Aorta (tissue), 5 donors: ENCODE measurements around the gene CTSW. TPM values are rescaled to one million over a fixed set of nuclear protein-coding genes. Genes with fewer than 3 reads are reported as not detected.

Source experiments
- ATAC-seq: fragments of 200-7000 bp; cut with Tn5 transposase; one replicate; pipeline ENCODE4 v1.9.1; 2022; ENCODE audit warnings: moderate library complexity; ENCODE audit not compliant: low FRiP score
- DNase-seq, 2 donors: peaks; one replicate each; pipeline ENCODE4 v3.0.0-alpha.2; 2020
- H3K27ac ChIP-seq, 2 donors: one replicate each; pipeline ENCODE4 v1.5.1; 2013; ENCODE audit warnings: low read length in 2 of 2, mild to moderate bottlenecking in 2 of 2, moderate library complexity in 2 of 2, control low read depth in 1 of 2, inconsistent platforms in 1 of 2, low read depth in 1 of 2
- H3K27me3 ChIP-seq, 2 donors: one replicate each; pipeline ENCODE4 v1.6.1; 2013; ENCODE audit warnings: control low read depth in 1 of 2, low read length in 1 of 2, mild to moderate bottlenecking in 1 of 2, moderate library complexity in 1 of 2; ENCODE audit not compliant: insufficient read depth in 2 of 2, control insufficient read depth in 1 of 2
- H3K36me3 ChIP-seq, 2 donors: one replicate each; pipeline ENCODE4 v1.6.1; 2013; ENCODE audit warnings: control low read depth in 1 of 2, low read length in 1 of 2, mild to moderate bottlenecking in 1 of 2; ENCODE audit not compliant: insufficient read depth in 2 of 2, control insufficient read depth in 1 of 2
- H3K4me1 ChIP-seq, 2 donors: one replicate each; pipeline ENCODE4 v1.6.1; 2013; ENCODE audit warnings: low read length in 2 of 2, control low read depth in 1 of 2, mild to moderate bottlenecking in 1 of 2, moderate library complexity in 1 of 2; ENCODE audit not compliant: insufficient read depth in 2 of 2, control insufficient read depth in 1 of 2
- H3K4me3 ChIP-seq, 2 donors: one replicate each; pipeline ENCODE4 v1.5.1; 2013; ENCODE audit warnings: low read length in 2 of 2, control low read depth in 1 of 2, mild to moderate bottlenecking in 1 of 2
- H3K9me3 ChIP-seq: one replicate; pipeline ENCODE4 v1.6.1; 2013; ENCODE audit warnings: mild to moderate bottlenecking, low read length; ENCODE audit not compliant: control insufficient read depth
- WGBS, 2 donors: extraction: QIAGEN DNeasy Blood & Tissue Kit; methylation state at CpG; one replicate each; pipeline ENCODE4 v1.1.7; 2013; 5-methylcytosine and 5-hydroxymethylcytosine counted together
- intact Hi-C, 2 donors: fragments of 100-400 bp; cut with DNase I; formaldehyde crosslinking; loops; one replicate each; pipeline versions ENCODE4 v1.14.2 to v1.15.0; 2022
- polyA plus RNA-seq, 2 donors: library from polyadenylated mRNA; stranded (reverse); fragments of 200-250 nt; gene quantifications; one replicate each; pipeline ENCODE4 v1.2.3, GENCODE V29; 2013
- total RNA-seq, 2 donors: library from RNA; stranded (reverse); fragmentation: NEBNext Ultra II Directional; extraction: Animal tissue kit (Norgen Biotek cat#: 25700); gene quantifications; one replicate each; pipeline ENCODE4 v1.2.1, GENCODE V29; 2021
- donor health status: healthy with polysubstance abuse.
- donor health status: Bipolar disorder and iron deficiency.
- donor health status: DM: no; HTN: no; CAD: no.
- donor health status: DM: no; HTN: no; CAD: no.
- donor health status: DM: yes; HTN: yes; CAD: no.

Gene CTSW
- total and polyA plus RNA-seq, 4 donors: 1.8 to 3.9 (median 2.3) TPM

DNA sequence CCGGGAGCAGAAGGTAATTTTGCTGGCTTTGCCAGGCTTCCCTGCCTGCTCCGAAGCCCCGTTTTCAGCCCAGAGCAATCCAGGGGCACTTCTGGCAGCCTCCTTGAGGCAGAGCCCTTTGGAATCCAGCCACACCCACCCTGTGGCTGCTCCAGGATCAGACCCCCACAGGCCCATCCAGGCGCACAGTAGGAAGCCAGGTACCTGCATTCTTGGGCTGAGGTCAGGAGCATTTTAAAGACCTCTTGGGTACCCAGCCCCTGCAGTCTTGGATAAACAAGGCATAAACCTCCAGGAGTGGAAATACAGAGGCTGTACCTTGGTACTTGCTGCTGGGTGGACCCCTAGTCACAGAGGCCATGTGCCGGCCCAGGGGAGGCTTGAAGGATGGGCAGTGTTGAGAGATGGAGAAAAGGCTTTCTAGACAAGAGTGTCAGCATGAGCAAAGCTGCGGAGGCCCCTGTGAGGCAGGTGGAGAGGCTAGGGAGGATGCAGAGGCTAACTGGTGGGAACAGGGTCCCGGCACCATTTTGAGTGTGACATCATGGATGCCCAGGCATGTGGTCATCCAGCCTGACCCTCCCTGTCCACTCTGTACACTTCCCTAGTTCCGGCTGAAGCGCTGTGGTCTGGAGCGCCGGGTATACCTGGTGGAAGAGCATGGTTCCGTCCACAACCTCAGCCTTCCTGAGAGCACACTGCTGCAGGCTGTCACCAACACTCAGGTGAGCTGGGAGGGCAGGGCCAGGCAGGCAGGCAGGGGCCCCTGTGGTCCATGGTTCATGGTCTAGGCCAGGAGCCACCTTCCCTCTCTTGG is 15.5 kb upstream of the CTSW start:
- H3K36me3 ChIP-seq: peaks cover 0 to 8% of the 10 kb centered on the region in 2 donors
- no peaks in the 10 kb centered on the region for H3K9me3 ChIP-seq
- no peaks in the 10 kb centered on the region for H3K27me3 ChIP-seq
- DNase-seq (peak in 1 of 2 donors; percentile 68), ATAC-seq (no peak)
- 75 to 80% methylated on average over 12 of the region's 12 CpGs for WGBS, 2 donors
- intact Hi-C loops: no loop called here
- no peak overlapping the region for H3K4me3 ChIP-seq
- H3K27ac ChIP-seq: no peak overlapping the region
- H3K4me1 ChIP-seq: no peaks in the 10 kb centered on the region

DNA sequence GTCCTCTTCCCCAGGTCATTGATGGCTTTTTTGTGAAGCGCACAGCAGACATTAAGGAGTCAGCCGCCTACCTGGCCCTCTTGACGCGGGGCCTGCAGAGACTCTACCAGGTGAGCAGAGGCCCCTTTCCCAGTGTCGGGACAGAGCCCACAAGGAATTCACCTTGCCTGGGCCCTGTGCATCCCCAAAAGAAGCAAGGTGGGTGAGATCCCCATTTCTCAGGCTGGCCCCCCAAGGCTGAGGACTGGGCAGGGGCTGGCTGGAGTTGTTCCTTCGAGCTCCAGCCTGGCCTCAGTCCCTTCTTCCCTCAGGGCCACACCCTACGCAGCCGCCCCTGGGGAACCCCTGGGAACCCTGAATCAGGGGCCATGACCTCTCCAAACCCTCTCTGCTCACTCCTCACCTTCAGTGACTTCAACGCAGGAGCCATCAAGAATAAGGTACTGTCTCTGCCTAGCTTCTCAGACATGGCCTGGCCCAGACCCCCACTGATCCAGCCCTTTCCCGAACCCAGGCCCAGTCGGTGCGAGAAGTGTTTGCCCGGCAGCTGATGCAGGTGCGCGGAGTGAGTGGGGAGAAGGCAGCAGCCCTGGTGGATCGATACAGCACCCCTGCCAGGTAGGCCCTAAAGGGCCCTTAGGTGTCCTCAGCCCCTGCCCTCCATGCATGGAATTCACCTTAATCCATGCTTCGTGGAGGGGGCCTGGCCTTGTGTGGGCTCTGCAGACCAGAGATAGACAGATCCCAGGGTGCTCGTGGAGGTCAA is 14.7 kb upstream of the CTSW start:
- Histone ChIP-seq H3K27ac (no peak overlapping the region), H3K4me3 (no peak overlapping the region), H3K4me1 (no peaks in the 10 kb centered on the region), H3K36me3 (peaks cover 0 to 8% of the 10 kb centered on the region in 2 donors), H3K27me3 (no peaks in the 10 kb centered on the region), H3K9me3 (no peaks in the 10 kb centered on the region)
- ATAC-seq: no peak
- 70 to 73% methylated on average over 18 of the region's 18 CpGs for WGBS, 2 donors
- intact Hi-C loops: loop anchor here in 1 of 2 donors (5.0 kb wide), 1 partner anchor 102 kb away; no protein-coding TSS in a partner anchor
- DNase-seq: peak in 1 of 2 donors; percentile 46

DNA sequence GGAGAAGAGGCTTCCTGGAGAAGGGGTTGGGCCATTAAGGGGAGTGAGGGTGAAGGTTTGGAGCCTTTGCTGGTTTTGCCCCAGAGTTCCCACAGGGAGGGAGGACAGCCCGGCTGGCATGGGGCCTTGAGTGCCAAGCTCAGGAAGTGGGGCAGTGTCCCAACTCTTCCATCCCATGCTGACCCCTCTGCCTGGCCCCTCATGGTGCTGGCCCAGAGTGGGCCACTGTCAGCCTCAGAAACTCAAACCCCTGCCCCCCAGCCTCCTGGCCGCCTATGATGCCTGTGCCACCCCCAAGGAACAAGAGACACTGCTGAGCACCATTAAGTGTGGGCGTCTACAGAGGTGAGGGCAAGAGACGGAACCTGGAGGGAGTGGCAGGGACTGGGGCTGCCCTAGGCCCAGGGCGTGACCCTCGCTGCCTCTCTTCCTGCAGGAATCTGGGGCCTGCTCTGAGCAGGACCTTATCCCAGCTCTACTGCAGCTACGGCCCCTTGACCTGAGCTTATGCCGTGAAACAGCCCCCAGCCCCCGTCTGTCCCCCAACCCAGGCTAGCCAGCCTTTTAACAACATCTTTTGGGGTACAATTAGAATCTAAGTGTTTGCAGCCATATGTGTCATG is 14.0 kb upstream of the CTSW start:
- Histone ChIP-seq H3K27me3 (no peaks in the 10 kb centered on the region), H3K9me3 (no peaks in the 10 kb centered on the region), H3K36me3 (peaks cover 0 to 8% of the 10 kb centered on the region in 2 donors), H3K4me1 (no peaks in the 10 kb centered on the region), H3K4me3 (no peak overlapping the region), H3K27ac (no peak overlapping the region)
- DNase-seq: peak in 1 of 2 donors; percentile 59
- intact Hi-C loops: loop anchor here in 1 of 2 donors (5.0 kb wide), 1 partner anchor 102 kb away; no protein-coding TSS in a partner anchor
- 55 to 71% methylated on average over 9 of the region's 9 CpGs for WGBS, 2 donors
- ATAC-seq: no peak

GRCh38 chr11:65866509-65867283 is 12.9 kb upstream of the CTSW start:
- no peak overlapping the region for H3K4me3 ChIP-seq
- no peaks in the 10 kb centered on the region for H3K27me3 ChIP-seq
- 66 to 72% methylated on average over 21 of the region's 21 CpGs for WGBS, 2 donors
- H3K4me1 ChIP-seq: no peaks in the 10 kb centered on the region
- peaks cover 0 to 8% of the 10 kb centered on the region in 2 donors for H3K36me3 ChIP-seq
- intact Hi-C loops: loop anchor here in 1 of 2 donors (5.0 kb wide), 1 partner anchor 101 kb away; no protein-coding TSS in a partner anchor
- DNase-seq (peak; percentile 46 to 68), ATAC-seq (no peak)
- H3K9me3 ChIP-seq: no peaks in the 10 kb centered on the region
- no peak overlapping the region for H3K27ac ChIP-seq

GRCh38 chr11:65867284-65868071 is 12.2 kb upstream of the CTSW start:
- no peaks in the 10 kb centered on the region for H3K4me1 ChIP-seq
- 52 to 55% methylated on average over 29 of the region's 29 CpGs for WGBS, 2 donors
- no peaks in the 10 kb centered on the region for H3K9me3 ChIP-seq
- DNase-seq: peak in 1 of 2 donors; percentile 77
- H3K27me3 ChIP-seq: no peaks in the 10 kb centered on the region
- no peak overlapping the region for H3K27ac ChIP-seq
- intact Hi-C loops: loop anchor here in 1 of 2 donors (5.0 kb wide), 1 partner anchor 100 kb away; no protein-coding TSS in a partner anchor
- ATAC-seq: no peak
- no peak overlapping the region for H3K4me3 ChIP-seq
- H3K36me3 ChIP-seq: peaks cover 0 to 8% of the 10 kb centered on the region in 2 donors

DNA sequence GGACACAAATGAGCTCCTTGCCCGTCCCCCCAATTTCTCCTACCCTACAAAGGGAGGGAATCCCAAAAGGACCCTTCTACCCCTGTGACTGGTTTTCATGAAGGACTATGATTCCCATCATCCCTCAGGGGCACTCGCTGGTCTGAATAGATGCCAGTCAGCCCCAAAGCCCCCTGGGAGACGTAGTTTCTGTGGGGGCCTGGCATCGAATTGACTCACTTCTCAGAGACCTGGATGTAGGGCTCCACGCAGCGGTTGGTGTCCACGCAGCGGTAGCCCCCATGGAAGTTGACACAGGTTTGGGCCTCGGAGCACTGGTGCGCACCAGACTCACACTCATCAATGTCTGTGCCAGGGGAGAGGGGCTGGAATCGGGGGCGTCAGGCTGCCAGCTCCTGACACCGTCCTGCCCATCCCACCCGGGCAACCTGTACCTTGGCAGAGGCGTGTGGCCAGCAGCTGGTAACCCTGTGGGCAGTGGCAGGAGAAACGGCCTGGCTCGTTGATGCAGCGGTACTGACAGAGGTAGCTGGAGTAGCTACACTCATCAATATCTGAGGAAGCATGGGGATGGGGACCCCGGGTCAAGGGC is 11.5 kb upstream of the CTSW start:
- H3K4me3 ChIP-seq: no peak overlapping the region
- intact Hi-C loops: loop anchor here in 1 of 2 donors (5.0 kb wide), 1 partner anchor 99 kb away; no protein-coding TSS in a partner anchor
- DNase-seq: peak; percentile 52 to 78
- no peak overlapping the region for H3K27ac ChIP-seq
- peaks cover 0 to 8% of the 10 kb centered on the region in 2 donors for H3K36me3 ChIP-seq
- 75 to 79% methylated on average over 19 of the region's 19 CpGs for WGBS, 2 donors
- no peaks in the 10 kb centered on the region for H3K27me3 ChIP-seq
- no peaks in the 10 kb centered on the region for H3K9me3 ChIP-seq
- ATAC-seq: no peak
- no peaks in the 10 kb centered on the region for H3K4me1 ChIP-seq

- 80 to 88% methylated on average over 3 of the region's 3 CpGs for WGBS, 2 donors
- H3K27ac ChIP-seq: no peak overlapping the region
- no peak for ATAC-seq
- H3K4me3 ChIP-seq: no peak overlapping the region
- peak in 1 of 2 donors; percentile 51 for DNase-seq
- no peaks in the 10 kb centered on the region for H3K9me3 ChIP-seq
- H3K4me1 ChIP-seq: no peaks in the 10 kb centered on the region
- intact Hi-C loops: loop anchor here in 1 of 2 donors (5.0 kb wide), 1 partner anchor 98 kb away; no protein-coding TSS in a partner anchor
- no peaks in the 10 kb centered on the region for H3K27me3 ChIP-seq
- peaks cover 0 to 6% of the 10 kb centered on the region in 2 donors for H3K36me3 ChIP-seq
Observed at GRCh38 chr11:65868907-65869306, 10.7 kb upstream of the CTSW start.
